ENCODE data around the gene COPS7A.

- peak; percentile 54 to 57 for TF ChIP-seq POLR2A (IDR thresholded peaks at IDR 0.05)
- TF ChIP-seq CTCF (IDR thresholded peaks at IDR 0.05): peak in 5 of 6 experiments; percentile 15 to 58 (median 42)
Observed at GRCh38 chr12:6688999-6689882, 34.6 kb upstream of the COPS7A start, which contains the start of gene ZNF384.
